ENCODE data around the gene MACROH2A1. TPM values are rescaled to one million over a fixed set of nuclear protein-coding genes. Genes with fewer than 3 reads are reported as not detected.

MACROH2A1 gene
- total RNA-seq, 1 experiment from 2014 or later, result 236 TPM

- peaks cover 25% of the 10 kb centered on the region for H3K4me1 ChIP-seq
- Mint-ChIP-seq H3K4me1 (ENCODE audit: low read depth, unreplicated experiment) (peaks cover 15% of the 10 kb centered on the region), H3K9me3 (ENCODE audit: unreplicated experiment) (peaks cover 14% of the 10 kb centered on the region), H3K36me3 (ENCODE audit: insufficient read depth, unreplicated experiment) (peaks cover 5% of the 10 kb centered on the region), H3K4me3 (ENCODE audit: unreplicated experiment) (no peak overlapping the region), H3K27me3 (ENCODE audit: insufficient read depth, unreplicated experiment) (no peaks in the 10 kb centered on the region), H3K27ac (ENCODE audit: unreplicated experiment) (no peak overlapping the region)
- intact Hi-C loops (cut with micrococcal nuclease; ENCODE audit: unreplicated experiment), result loop anchor here (2.0 to 5.0 kb wide), 2 partner anchors 50 to 84 kb away; no protein-coding TSS in a partner anchor
- no peaks in the 10 kb centered on the region for H3K36me3 ChIP-seq (ENCODE audit: control insufficient read depth, insufficient read depth, low read length)
- peak in 1 of 2 experiments; percentile 58 for DNase-seq
- peaks cover 10% of the 10 kb centered on the region; the same call in 1 of the 2 replicates for H3K9me3 ChIP-seq
- CTCF ChIA-PET, result interaction anchor here (0.6 to 1.5 kb wide), 8 partner anchors 9 to 326 kb away, joined by 3 to 5 read pairs (median 4); partner anchors contain the start of gene MACROH2A1
- TF ChIP-seq CTCF (IDR thresholded peaks at IDR 0.05; ENCODE audit: insufficient read depth in 1 of 2, low read depth in 1 of 2, low read length in 1 of 2, severe bottlenecking in 1 of 2, unreplicated experiment in 1 of 2), result peak; percentile 55 to 82
- H3K4me3 ChIP-seq (ENCODE audit: low read depth, low read length), result no peak overlapping the region
- no peaks in the 10 kb centered on the region for H3K27me3 ChIP-seq (replicated peaks; ENCODE audit: control insufficient read depth, insufficient read depth, low read length)
- BruUV-seq (replicated peaks), result no TSS peak
- POLR2A ChIA-PET, result no interaction called here
Measured at GRCh38 chr5:135426102-135427082, 27.4 kb upstream of the MACROH2A1 start.

GRCh38 chr5:135425641-135426040 is 26.6 kb upstream of the MACROH2A1 start:
- peaks cover 10% of the 10 kb centered on the region; the same call in 1 of the 2 replicates for H3K9me3 ChIP-seq
- H3K9me3 Mint-ChIP-seq (ENCODE audit: unreplicated experiment), result peaks cover 14% of the 10 kb centered on the region
- TF ChIP-seq CTCF (IDR thresholded peaks at IDR 0.05; ENCODE audit: insufficient read depth in 1 of 2, low read depth in 1 of 2, low read length in 1 of 2, severe bottlenecking in 1 of 2, unreplicated experiment in 1 of 2), result no peak
- intact Hi-C loops (cut with micrococcal nuclease; ENCODE audit: unreplicated experiment), result loop anchor here (2.0 to 5.0 kb wide), 2 partner anchors 49 to 83 kb away; no protein-coding TSS in a partner anchor
- BruUV-seq (replicated peaks), result no TSS peak
- H3K27me3 Mint-ChIP-seq (ENCODE audit: insufficient read depth, unreplicated experiment), result no peaks in the 10 kb centered on the region
- peaks cover 5% of the 10 kb centered on the region for H3K36me3 Mint-ChIP-seq (ENCODE audit: insufficient read depth, unreplicated experiment)
- peaks cover 25% of the 10 kb centered on the region for H3K4me1 ChIP-seq
- H3K36me3 ChIP-seq (ENCODE audit: control insufficient read depth, insufficient read depth, low read length), result no peaks in the 10 kb centered on the region
- no peak overlapping the region for H3K4me3 Mint-ChIP-seq (ENCODE audit: unreplicated experiment)
- H3K4me1 Mint-ChIP-seq (ENCODE audit: low read depth, unreplicated experiment), result peaks cover 15% of the 10 kb centered on the region
- ChIA-PET CTCF (interaction anchor here (0.6 to 1.5 kb wide), 8 partner anchors 10 to 326 kb away, joined by 3 to 5 read pairs (median 4); partner anchors contain the start of gene MACROH2A1), POLR2A (interaction anchor here (0.6 kb wide), 1 partner anchor 364 kb away, joined by 5 read pairs; no protein-coding TSS in a partner anchor)
- H3K4me3 ChIP-seq (ENCODE audit: low read depth, low read length), result no peak overlapping the region
- H3K27me3 ChIP-seq (replicated peaks; ENCODE audit: control insufficient read depth, insufficient read depth, low read length), result no peaks in the 10 kb centered on the region
- no peak overlapping the region for H3K27ac Mint-ChIP-seq (ENCODE audit: unreplicated experiment)
- no peak for DNase-seq

DNA sequence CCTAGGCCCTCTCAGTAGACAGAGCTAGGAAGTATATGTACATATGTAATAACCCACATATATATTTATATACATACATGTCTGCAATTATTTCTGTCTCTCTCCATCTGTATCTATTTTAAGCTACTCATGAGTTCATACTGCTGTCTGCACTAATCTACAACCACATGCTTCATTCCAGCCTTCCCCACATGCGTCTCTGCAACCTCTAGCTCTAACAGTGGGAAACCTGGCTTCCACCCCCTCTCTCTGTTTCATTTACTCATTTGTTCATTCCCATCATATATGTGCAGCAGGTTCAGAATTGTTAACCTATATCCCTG is 24.8 kb upstream of the MACROH2A1 start:
- Mint-ChIP-seq H3K27me3 (ENCODE audit: insufficient read depth, unreplicated experiment) (no peaks in the 10 kb centered on the region), H3K4me1 (ENCODE audit: low read depth, unreplicated experiment) (peaks cover 15% of the 10 kb centered on the region), H3K9me3 (ENCODE audit: unreplicated experiment) (peaks cover 17% of the 10 kb centered on the region), H3K27ac (ENCODE audit: unreplicated experiment) (peak overlapping the region; percentile 0), H3K4me3 (ENCODE audit: unreplicated experiment) (no peak overlapping the region), H3K36me3 (ENCODE audit: insufficient read depth, unreplicated experiment) (peaks cover 5% of the 10 kb centered on the region)
- POLR2A ChIA-PET, result no interaction called here
- Histone ChIP-seq H3K36me3 (ENCODE audit: control insufficient read depth, insufficient read depth, low read length) (no peaks in the 10 kb centered on the region), H3K9me3 (peaks cover 8% of the 10 kb centered on the region; the same call in 1 of the 2 replicates), H3K4me1 (peaks cover 25% of the 10 kb centered on the region), H3K27me3 (replicated peaks; ENCODE audit: control insufficient read depth, insufficient read depth, low read length) (no peaks in the 10 kb centered on the region), H3K4me3 (ENCODE audit: low read depth, low read length) (no peak overlapping the region)
- no TSS peak for BruUV-seq (replicated peaks)
- no peak for DNase-seq
- TF ChIP-seq CTCF (IDR thresholded peaks at IDR 0.05; ENCODE audit: insufficient read depth in 1 of 2, low read depth in 1 of 2, low read length in 1 of 2, severe bottlenecking in 1 of 2, unreplicated experiment in 1 of 2), result no peak
- CTCF ChIA-PET, result interaction anchor here (1.2 kb wide), 2 partner anchors 10 to 39 kb away, joined by 3 read pairs; no protein-coding TSS in a partner anchor
- intact Hi-C loops (cut with micrococcal nuclease; ENCODE audit: unreplicated experiment), result no loop called here

Measured in Caco-2 (cell line).